GM21423 (cell line): ENCODE measurements around the gene PLEKHA5.
"Not testable (repeated sequence)": the region's sequence is repeated elsewhere in the genome, so short reads cannot be mapped to it uniquely, and the experiment has no call there.

ENCODE experiments used
- ATAC-seq: cut with Tn5 transposase; IDR thresholded peaks from one replicate; pipeline ENCODE4 v1.9.1; 2021; ENCODE audit warnings: mild to moderate bottlenecking, moderate library complexity; ENCODE audit not compliant: unreplicated experiment

Gene PLEKHA5

GRCh38 chr12:19306366-19306765 lies 176.8 kb downstream of the PLEKHA5 start:
- no peak for ATAC-seq

GRCh38 chr12:19307451-19307850 lies 177.9 kb downstream of the PLEKHA5 start:
- no peak for ATAC-seq

- ATAC-seq = no peak
Measured at GRCh38 chr12:19311165-19311564, 181.6 kb downstream of the PLEKHA5 start.

- no peak for ATAC-seq
Measured at GRCh38 chr12:19312637-19313036, 183.1 kb downstream of the PLEKHA5 start.

- no peak for ATAC-seq
Measured at GRCh38 chr12:19316425-19316824, 186.9 kb downstream of the PLEKHA5 start.

- ATAC-seq = no peak
Measured at GRCh38 chr12:19322376-19322775, 192.8 kb downstream of the PLEKHA5 start.

- no peak for ATAC-seq
Measured at GRCh38 chr12:19323805-19324204, 194.3 kb downstream of the PLEKHA5 start.

GRCh38 chr12:19326102-19326501 lies 196.6 kb downstream of the PLEKHA5 start:
- no peak for ATAC-seq

- ATAC-seq = no peak
Measured at GRCh38 chr12:19332196-19332595, 202.7 kb downstream of the PLEKHA5 start.

GRCh38 chr12:19338405-19338804 lies 208.9 kb downstream of the PLEKHA5 start:
- ATAC-seq = no peak

- ATAC-seq = not testable (repeated sequence)
Measured at GRCh38 chr12:19350850-19351249, 221.3 kb downstream of the PLEKHA5 start.

- no peak for ATAC-seq
Measured at GRCh38 chr12:19351346-19351745, 221.8 kb downstream of the PLEKHA5 start.

- no peak for ATAC-seq
Measured at GRCh38 chr12:19369691-19370148, 240.2 kb downstream of the PLEKHA5 start.

- ATAC-seq = no peak
Measured at GRCh38 chr12:19373586-19373985, 244.1 kb downstream of the PLEKHA5 start.

- no peak for ATAC-seq
Measured at GRCh38 chr12:19375888-19376287, 246.4 kb downstream of the PLEKHA5 start.

- no peak for ATAC-seq
Measured at GRCh38 chr12:19376691-19377090, 247.2 kb downstream of the PLEKHA5 start.

- ATAC-seq = peak; percentile 93
Measured at GRCh38 chr12:19382111-19382526, 252.6 kb downstream of the PLEKHA5 start.

- no peak for ATAC-seq
Measured at GRCh38 chr12:19382563-19382962, 253.0 kb downstream of the PLEKHA5 start.

GRCh38 chr12:19387161-19387560 lies 257.6 kb downstream of the PLEKHA5 start:
- no peak for ATAC-seq

GRCh38 chr12:19388131-19388549 lies 258.6 kb downstream of the PLEKHA5 start:
- no peak for ATAC-seq

- ATAC-seq = no peak
Measured at GRCh38 chr12:19390051-19390598, 260.6 kb downstream of the PLEKHA5 start.

GRCh38 chr12:19392644-19393043 lies 263.1 kb downstream of the PLEKHA5 start:
- ATAC-seq = not testable (repeated sequence)

GRCh38 chr12:19394385-19394784 lies 264.9 kb downstream of the PLEKHA5 start:
- no peak for ATAC-seq
